WTC11 (cell line): ENCODE data around the gene OTUB2. TPM values are rescaled to one million over a fixed set of nuclear protein-coding genes. Genes with fewer than 3 reads are reported as not detected.

Experiments
- ATAC-seq: fragments of 200-7000 bp; cut with Tn5 transposase; 2 replicates; pipeline ENCODE4 v1.10.0; 2021; ENCODE audit warnings: mild to moderate bottlenecking, moderate library complexity
- CTCF ChIA-PET: fragments of 300-600 bp; sonication (Branson Sonifier 250); formaldehyde crosslinking; loops from one replicate; lab custom pipeline; 2021; ENCODE audit warnings: antibody characterized with exemption; lab: Charles Lee
- POLR2A ChIA-PET: fragments of 350-600 bp; sonication (Branson Sonifier 250); formaldehyde crosslinking; loops from one replicate; lab custom pipeline; 2021; ENCODE audit warnings: antibody characterized with exemption; lab: Charles Lee
- DNase-seq: peaks from one replicate; pipeline ENCODE4 v3.0.0; 2021; ENCODE audit warnings: low spot score
- H3K27ac Mint-ChIP-seq: 2 replicates; pipeline ENCODE4 v1.8.0; 2021; ENCODE audit warnings: mixed read lengths
- H3K27me3 Mint-ChIP-seq: 2 replicates; pipeline ENCODE4 v1.8.0; 2021; ENCODE audit warnings: low read depth, mild to moderate bottlenecking, moderate library complexity, mixed read lengths
- H3K36me3 Mint-ChIP-seq: 2 replicates; pipeline ENCODE4 v1.8.0; 2021; ENCODE audit warnings: mixed read lengths
- H3K4me1 Mint-ChIP-seq: 2 replicates; pipeline ENCODE4 v1.8.0; 2022; ENCODE audit warnings: mixed read lengths
- H3K4me3 Mint-ChIP-seq: 2 replicates; pipeline ENCODE4 v1.8.0; 2021; ENCODE audit warnings: mild to moderate bottlenecking, moderate library complexity, mixed read lengths
- H3K9me3 Mint-ChIP-seq: 2 replicates; pipeline ENCODE4 v1.8.0; 2021; ENCODE audit warnings: mixed read lengths
- CREB1 ChIP-seq: sonication (generic); formaldehyde crosslinking; IDR thresholded peaks from 2 replicates; pipeline ENCODE4 v1.8.0; 2023; ENCODE audit warnings: mild to moderate bottlenecking, missing genetic modification reagents
- E2F1 ChIP-seq: sonication (generic); formaldehyde crosslinking; IDR thresholded peaks from 2 replicates; pipeline ENCODE4 v1.8.0; 2022; ENCODE audit warnings: mild to moderate bottlenecking, missing genetic modification reagents
- E2F4 ChIP-seq: sonication (generic); formaldehyde crosslinking; IDR thresholded peaks from 2 replicates; pipeline ENCODE4 v1.8.1; 2022; ENCODE audit warnings: low read depth, mild to moderate bottlenecking, moderate library complexity, missing genetic modification reagents, borderline replicate concordance
- ELF4 ChIP-seq: sonication (generic); formaldehyde crosslinking; IDR thresholded peaks from 2 replicates; pipeline ENCODE4 v1.8.1; 2022; ENCODE audit warnings: low read depth, mild to moderate bottlenecking, moderate library complexity, missing genetic modification reagents
- GTF2I ChIP-seq: fragments of 250-450 bp; sonication (Bioruptor Pico); conservative IDR thresholded peaks from 2 replicates; pipeline ENCODE4 v1.4.0; 2021; ENCODE audit warnings: mild to moderate bottlenecking
- JAZF1 ChIP-seq: fragments of 250-450 bp; sonication (Bioruptor Pico); IDR thresholded peaks from 2 replicates; pipeline ENCODE4 v1.9.0; 2021; ENCODE audit warnings: moderate library complexity, mild to moderate bottlenecking, inconsistent platforms
- NFE2L1 ChIP-seq: sonication (generic); formaldehyde crosslinking; IDR thresholded peaks from 2 replicates; pipeline ENCODE4 v1.8.1; 2023; ENCODE audit warnings: missing genetic modification reagents
- NR2C2 ChIP-seq: sonication (generic); formaldehyde crosslinking; IDR thresholded peaks from 2 replicates; pipeline ENCODE4 v1.8.0; 2022; ENCODE audit warnings: mild to moderate bottlenecking, missing genetic modification reagents
- PREB ChIP-seq: sonication (generic); formaldehyde crosslinking; IDR thresholded peaks from 2 replicates; pipeline ENCODE4 v1.8.1; 2022; ENCODE audit warnings: mild to moderate bottlenecking, missing genetic modification reagents, moderate library complexity, borderline replicate concordance
- RORB ChIP-seq: fragments of 250-450 bp; sonication (Bioruptor Pico); IDR thresholded peaks from 2 replicates; pipeline ENCODE4 v1.9.0; 2021; ENCODE audit warnings: mild to moderate bottlenecking
- SMAD3 ChIP-seq: sonication (generic); formaldehyde crosslinking; IDR thresholded peaks from 2 replicates; pipeline ENCODE4 v1.8.0; 2022; ENCODE audit warnings: missing genetic modification reagents, mild to moderate bottlenecking, borderline replicate concordance
- SOX15 ChIP-seq: fragments of 250-450 bp; sonication (Bioruptor Pico); IDR thresholded peaks from 2 replicates; pipeline ENCODE4 v1.9.0; 2021; ENCODE audit warnings: mild to moderate bottlenecking
- TEAD1 ChIP-seq: sonication (generic); formaldehyde crosslinking; IDR thresholded peaks from 2 replicates; pipeline ENCODE4 v1.8.0; 2022; ENCODE audit warnings: mild to moderate bottlenecking, missing genetic modification reagents
- TEAD4 ChIP-seq: sonication (generic); formaldehyde crosslinking; IDR thresholded peaks from 2 replicates; pipeline ENCODE4 v1.8.0; 2022; ENCODE audit warnings: mild to moderate bottlenecking, missing genetic modification reagents
- USF1 ChIP-seq: sonication (generic); formaldehyde crosslinking; IDR thresholded peaks from 2 replicates; pipeline ENCODE4 v1.8.0; 2022; ENCODE audit warnings: mild to moderate bottlenecking, missing genetic modification reagents
- ZBTB43 ChIP-seq: sonication (generic); formaldehyde crosslinking; IDR thresholded peaks from 2 replicates; pipeline ENCODE4 v1.8.1; 2023; ENCODE audit warnings: mild to moderate bottlenecking, missing genetic modification reagents
- ZMAT4 ChIP-seq: fragments of 250-450 bp; sonication (Bioruptor Pico); IDR thresholded peaks from 2 replicates; pipeline ENCODE4 v1.9.0; 2021; ENCODE audit warnings: mild to moderate bottlenecking
- ZNF121 ChIP-seq: sonication (generic); formaldehyde crosslinking; IDR thresholded peaks from 2 replicates; pipeline ENCODE4 v1.8.0; 2023; ENCODE audit warnings: missing genetic modification reagents
- ZNF263 ChIP-seq: sonication (generic); formaldehyde crosslinking; IDR thresholded peaks from 2 replicates; pipeline ENCODE4 v1.8.1; 2022; ENCODE audit warnings: low read depth, mild to moderate bottlenecking, moderate library complexity, missing genetic modification reagents
- ZNF671 ChIP-seq: fragments of 250-450 bp; sonication (Bioruptor Pico); IDR thresholded peaks from 2 replicates; pipeline ENCODE4 v1.8.0; 2021; ENCODE audit warnings: mild to moderate bottlenecking
- ZSCAN18 ChIP-seq: fragments of 250-450 bp; sonication (Bioruptor Pico); IDR thresholded peaks from 2 replicates; pipeline ENCODE4 v2.1.2; 2022; ENCODE audit warnings: mild to moderate bottlenecking, moderate library complexity
- total RNA-seq: library from RNA; stranded (reverse); gene quantifications from 3 replicates; pipeline ENCODE4 v1.2.3, GENCODE V29; 2021

The OTUB2 gene
- total RNA-seq, 1 experiment from 2014 or later, result 3.5 TPM

GRCh38 chr14:94051115-94051514 is 25.0 kb downstream of the OTUB2 start (continued):
- no peak for TF ChIP-seq ZSCAN18

GRCh38 chr14:94051779-94052178 is 25.6 kb downstream of the OTUB2 start:
- ChIA-PET CTCF (interaction anchor here (0.6 to 4.0 kb wide), 12 partner anchors 12 to 273 kb away, joined by 3 to 46 read pairs (median 7); partner anchors contain the start of genes DDX24, IFI27L1 and IFI27L2), POLR2A (interaction anchor here (1.0 kb wide), 1 partner anchor 73 kb away, joined by 3 read pairs; no protein-coding TSS in a partner anchor)
- Mint-ChIP-seq H3K9me3 (no peaks in the 10 kb centered on the region), H3K4me1 (peaks cover 11% of the 10 kb centered on the region), H3K27ac (peak overlapping the region; percentile 17), H3K36me3 (peaks cover 84% of the 10 kb centered on the region), H3K4me3 (no peak overlapping the region), H3K27me3 (no peaks in the 10 kb centered on the region)
- DNase-seq (no peak), ATAC-seq (no peak; the same call in 1 of the 2 replicates)
- TF ChIP-seq ZMAT4 (CRISPR knock-in tag), result no peak
- TF ChIP-seq CREB1 (CRISPR knock-in tag), result no peak
- no peak for TF ChIP-seq SMAD3
- TF ChIP-seq GTF2I (CRISPR knock-in tag), result no peak
- no peak for TF ChIP-seq NFE2L1

GRCh38 chr14:94052199-94052598 is 26.1 kb downstream of the OTUB2 start:
- peaks cover 86% of the 10 kb centered on the region for H3K36me3 Mint-ChIP-seq
- no peak overlapping the region for H3K4me3 Mint-ChIP-seq
- peak overlapping the region; percentile 78 for H3K27ac Mint-ChIP-seq
- POLR2A ChIA-PET, result interaction anchor here (1.0 kb wide), 1 partner anchor 73 kb away, joined by 3 read pairs; no protein-coding TSS in a partner anchor
- DNase-seq (no peak), ATAC-seq (no peak)
- H3K4me1 Mint-ChIP-seq, result peaks cover 11% of the 10 kb centered on the region
- TF ChIP-seq JAZF1 (CRISPR knock-in tag), result no peak
- no peak for TF ChIP-seq ZNF121
- TF ChIP-seq ZNF263 (CRISPR knock-in tag), result no peak
- TF ChIP-seq ZBTB43 (CRISPR knock-in tag), result no peak
- TF ChIP-seq NR2C2 (CRISPR knock-in tag), result no peak
- TF ChIP-seq ZNF671 (CRISPR knock-in tag), result no peak
- no peak for TF ChIP-seq E2F1 (CRISPR knock-in tag)
- H3K27me3 Mint-ChIP-seq, result no peaks in the 10 kb centered on the region
- CTCF ChIA-PET, result interaction anchor here (0.6 to 4.0 kb wide), 11 partner anchors 12 to 273 kb away, joined by 3 to 46 read pairs (median 8); partner anchors contain the start of genes DDX24, IFI27L1 and IFI27L2
- no peaks in the 10 kb centered on the region for H3K9me3 Mint-ChIP-seq

- Mint-ChIP-seq H3K36me3 (peaks cover 86% of the 10 kb centered on the region), H3K27ac (peak overlapping the region; percentile 78), H3K4me3 (no peak overlapping the region), H3K9me3 (no peaks in the 10 kb centered on the region), H3K4me1 (peaks cover 11% of the 10 kb centered on the region), H3K27me3 (no peaks in the 10 kb centered on the region)
- ChIA-PET POLR2A (interaction anchor here (0.6 kb wide), 1 partner anchor 140 kb away, joined by 3 read pairs; no protein-coding TSS in a partner anchor), CTCF (interaction anchor here (0.7 to 4.0 kb wide), 8 partner anchors 16 to 128 kb away, joined by 4 to 46 read pairs (median 9); partner anchors contain the start of genes DDX24, IFI27L1 and IFI27L2)
- no peak for ATAC-seq
- DNase-seq, result no peak
- TF ChIP-seq TEAD4, result no peak
- no peak for TF ChIP-seq SOX15 (CRISPR knock-in tag)
- TF ChIP-seq USF1 (CRISPR knock-in tag), result no peak
- no peak for TF ChIP-seq ZMAT4 (CRISPR knock-in tag)
- no peak for TF ChIP-seq E2F4 (CRISPR knock-in tag)
- TF ChIP-seq PREB (CRISPR knock-in tag), result no peak
- no peak for TF ChIP-seq RORB
- TF ChIP-seq GTF2I (CRISPR knock-in tag), result no peak
- no peak for TF ChIP-seq ZNF671 (CRISPR knock-in tag)
- TF ChIP-seq ZNF263 (CRISPR knock-in tag), result no peak
- TF ChIP-seq TEAD1 (CRISPR knock-in tag), result no peak
- TF ChIP-seq ZNF121, result no peak
- TF ChIP-seq ELF4, result no peak
These were observed 26.5 kb downstream of the OTUB2 start for GRCh38 chr14:94052662-94053061.
